ENCODE measurements around the gene CIB4. TPM values are rescaled to one million over a fixed set of nuclear protein-coding genes. Genes with fewer than 3 reads are reported as not detected.

Gene CIB4
- total RNA-seq, 4 donors from 2014 or later: not detected

GRCh38 chr2:26598996-26599373 is 42.2 kb downstream of the CIB4 start:
- no peaks in the 10 kb centered on the region for H3K36me3 ChIP-seq
- H3K4me1 ChIP-seq: no peaks in the 10 kb centered on the region
- no peak overlapping the region for H3K27ac ChIP-seq (replicated peaks in 1 of 4)
- no peaks in the 10 kb centered on the region for H3K9me3 ChIP-seq
- intact Hi-C loops (cut with DNase I): no loop called here
- H3K4me3 ChIP-seq: no peak overlapping the region
- TF ChIP-seq CTCF (IDR thresholded peaks at IDR 0.05) (no peak), EP300 (IDR thresholded peaks at IDR 0.05) (no peak), POLR2AphosphoS5 (IDR thresholded peaks at IDR 0.05) (no peak), POLR2A (IDR thresholded peaks at IDR 0.05; ENCODE audit: low read depth) (no peak)
- H3K27me3 ChIP-seq: peaks cover 0 to 40% (median 0%) of the 10 kb centered on the region in 4 donors
- no peak for DNase-seq (ENCODE audit: extremely low spot score)
- WGBS: 57% methylated on average over 4 of the region's 4 CpGs

- no peak overlapping the region for H3K27ac ChIP-seq (replicated peaks in 1 of 4)
- WGBS: 76% methylated on average over 13 of the region's 13 CpGs
- H3K27me3 ChIP-seq: peaks cover 0 to 40% (median 0%) of the 10 kb centered on the region in 4 donors
- H3K36me3 ChIP-seq: no peaks in the 10 kb centered on the region
- H3K4me3 ChIP-seq: no peak overlapping the region
- no peak for DNase-seq (ENCODE audit: extremely low spot score)
- no peaks in the 10 kb centered on the region for H3K9me3 ChIP-seq
- intact Hi-C loops (cut with DNase I): no loop called here
- no peak for TF ChIP-seq EP300 (IDR thresholded peaks at IDR 0.05)
- TF ChIP-seq POLR2AphosphoS5 (IDR thresholded peaks at IDR 0.05): no peak
- TF ChIP-seq POLR2A (IDR thresholded peaks at IDR 0.05; ENCODE audit: low read depth): no peak
- TF ChIP-seq CTCF (IDR thresholded peaks at IDR 0.05): no peak
- no peaks in the 10 kb centered on the region for H3K4me1 ChIP-seq
Measured at GRCh38 chr2:26598336-26598995, 42.7 kb downstream of the CIB4 start.

GRCh38 chr2:26597197-26597596 is 44.0 kb downstream of the CIB4 start:
- Histone ChIP-seq H3K4me1 (no peaks in the 10 kb centered on the region), H3K36me3 (no peaks in the 10 kb centered on the region), H3K9me3 (no peaks in the 10 kb centered on the region), H3K4me3 (no peak overlapping the region), H3K27me3 (peaks cover 0 to 41% (median 0%) of the 10 kb centered on the region in 4 donors), H3K27ac (replicated peaks in 1 of 4) (no peak overlapping the region)
- intact Hi-C loops (cut with DNase I): no loop called here
- 58% methylated on average over 2 of the region's 2 CpGs for WGBS
- no peak for TF ChIP-seq CTCF (IDR thresholded peaks at IDR 0.05)
- TF ChIP-seq POLR2AphosphoS5 (IDR thresholded peaks at IDR 0.05): no peak
- no peak for TF ChIP-seq POLR2A (IDR thresholded peaks at IDR 0.05; ENCODE audit: low read depth)
- TF ChIP-seq EP300 (IDR thresholded peaks at IDR 0.05): no peak
- no peak for DNase-seq (ENCODE audit: extremely low spot score)

GRCh38 chr2:26595146-26595545 is 46.0 kb downstream of the CIB4 start:
- intact Hi-C loops (cut with DNase I): no loop called here
- Histone ChIP-seq H3K36me3 (no peaks in the 10 kb centered on the region), H3K4me3 (no peak overlapping the region), H3K27ac (replicated peaks in 1 of 4) (no peak overlapping the region), H3K27me3 (peaks cover 0 to 52% (median 0%) of the 10 kb centered on the region in 4 donors), H3K9me3 (no peaks in the 10 kb centered on the region), H3K4me1 (no peaks in the 10 kb centered on the region)
- TF ChIP-seq EP300 (IDR thresholded peaks at IDR 0.05) (no peak), POLR2A (IDR thresholded peaks at IDR 0.05; ENCODE audit: low read depth) (no peak), POLR2AphosphoS5 (IDR thresholded peaks at IDR 0.05) (no peak), CTCF (IDR thresholded peaks at IDR 0.05) (no peak)
- WGBS: 96% methylated on average over 6 of the region's 7 CpGs
- DNase-seq (ENCODE audit: extremely low spot score): no peak
